ENCODE results near the gene ITIH1. TPM values are rescaled to one million over a fixed set of nuclear protein-coding genes. Genes with fewer than 3 reads are reported as not detected.
A peak's percentile ranks its signal among the peaks of the same experiment; 100 is the strongest.

ITIH1 gene
- total and polyA plus RNA-seq, 5 donors, result 0.18 TPM; not detected in 4

GRCh38 chr3:52754373-52754772 is 23.0 kb upstream of the ITIH1 start:
- 95% methylated on average over 4 of the region's 4 CpGs for WGBS
- no peak overlapping the region for H3K4me3 ChIP-seq (ENCODE audit: low read length)
- no peaks in the 10 kb centered on the region for H3K4me1 ChIP-seq (ENCODE audit: control insufficient read depth, insufficient read depth, low read length)
- H3K27me3 ChIP-seq (ENCODE audit: control insufficient read depth, insufficient read depth), result no peaks in the 10 kb centered on the region
- ATAC-seq, result no peak
- no peak overlapping the region for H3K27ac ChIP-seq (ENCODE audit: low read length)
- intact Hi-C loops (cut with DNase I), result no loop called here
- DNase-seq, result no peak
- H3K9me3 ChIP-seq (ENCODE audit: control insufficient read depth, low read length), result no peaks in the 10 kb centered on the region

DNA sequence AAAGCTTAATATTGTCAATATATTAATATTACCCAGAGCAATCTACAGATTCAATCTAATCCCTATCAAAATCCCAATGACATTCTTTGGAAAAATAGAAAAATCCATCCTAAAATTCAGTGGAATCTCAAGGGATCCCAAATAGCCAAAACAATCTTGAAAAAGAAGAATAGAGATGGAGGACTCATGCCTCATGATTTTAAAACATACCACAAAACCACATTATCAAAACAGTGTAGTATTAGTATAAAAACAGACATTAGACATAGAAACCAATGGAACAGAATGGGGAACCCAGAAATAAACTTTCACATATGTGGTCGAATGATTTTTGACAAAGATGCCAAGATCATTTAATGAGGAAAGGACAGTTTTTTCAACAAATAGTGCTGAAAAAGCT is 21.3 kb upstream of the ITIH1 start:
- H3K9me3 ChIP-seq (ENCODE audit: control insufficient read depth, low read length), result no peaks in the 10 kb centered on the region
- DNase-seq (no peak), ATAC-seq (no peak)
- H3K4me3 ChIP-seq (ENCODE audit: low read length), result no peak overlapping the region
- intact Hi-C loops (cut with DNase I), result no loop called here
- no peaks in the 10 kb centered on the region for H3K4me1 ChIP-seq (ENCODE audit: control insufficient read depth, insufficient read depth, low read length)
- H3K27me3 ChIP-seq (ENCODE audit: control insufficient read depth, insufficient read depth), result no peaks in the 10 kb centered on the region
- H3K27ac ChIP-seq (ENCODE audit: low read length), result no peak overlapping the region
- 93% methylated on average over 1 of the region's 1 CpG for WGBS

- H3K27ac ChIP-seq (ENCODE audit: low read length), result no peak overlapping the region
- no peaks in the 10 kb centered on the region for H3K9me3 ChIP-seq (ENCODE audit: control insufficient read depth, low read length)
- H3K27me3 ChIP-seq (ENCODE audit: control insufficient read depth, insufficient read depth), result no peaks in the 10 kb centered on the region
- 73% methylated on average over 2 of the region's 2 CpGs for WGBS
- intact Hi-C loops (cut with DNase I), result no loop called here
- ATAC-seq, result peak; percentile 41 to 57
- no peak for DNase-seq
- H3K4me3 ChIP-seq (ENCODE audit: low read length), result no peak overlapping the region
- peaks cover 1% of the 10 kb centered on the region for H3K4me1 ChIP-seq (ENCODE audit: control insufficient read depth, insufficient read depth, low read length)
These were observed 13.9 kb upstream of the ITIH1 start for GRCh38 chr3:52763466-52763865.

GRCh38 chr3:52769786-52770455 is 7.5 kb upstream of the ITIH1 start:
- intact Hi-C loops (cut with DNase I), result no loop called here
- 16% methylated on average over 13 of the region's 13 CpGs for WGBS
- DNase-seq (no peak), ATAC-seq (no peak)
- Histone ChIP-seq H3K9me3 (ENCODE audit: control insufficient read depth, low read length) (no peaks in the 10 kb centered on the region), H3K27me3 (ENCODE audit: control insufficient read depth, insufficient read depth) (no peaks in the 10 kb centered on the region), H3K27ac (ENCODE audit: low read length) (no peak overlapping the region), H3K4me3 (ENCODE audit: low read length) (peak overlapping the region; percentile 98), H3K4me1 (ENCODE audit: control insufficient read depth, insufficient read depth, low read length) (no peaks in the 10 kb centered on the region)

- WGBS, result under 1% methylated on average over 67 of the region's 67 CpGs
- ATAC-seq, result peak; percentile 99
- peak; percentile 96 to 98 (median 98) for DNase-seq
- Histone ChIP-seq H3K27me3 (ENCODE audit: control insufficient read depth, insufficient read depth) (no peaks in the 10 kb centered on the region), H3K27ac (ENCODE audit: low read length) (peak within 1 kb of the TSS; percentile 94), H3K9me3 (ENCODE audit: control insufficient read depth, low read length) (no peaks in the 10 kb centered on the region), H3K4me3 (ENCODE audit: low read length) (peak within 1 kb of the TSS; percentile 98), H3K4me1 (ENCODE audit: control insufficient read depth, insufficient read depth, low read length) (no peaks in the 10 kb centered on the region)
- intact Hi-C loops (cut with DNase I), result no loop called here
These were observed 6.7 kb upstream of the ITIH1 start, which contains the start of gene NEK4 for GRCh38 chr3:52770496-52771333. Gene NEK4 (minus strand): TSS chr3:52770940. CDS start chr3:52770746, 194 bp downstream.

DNA sequence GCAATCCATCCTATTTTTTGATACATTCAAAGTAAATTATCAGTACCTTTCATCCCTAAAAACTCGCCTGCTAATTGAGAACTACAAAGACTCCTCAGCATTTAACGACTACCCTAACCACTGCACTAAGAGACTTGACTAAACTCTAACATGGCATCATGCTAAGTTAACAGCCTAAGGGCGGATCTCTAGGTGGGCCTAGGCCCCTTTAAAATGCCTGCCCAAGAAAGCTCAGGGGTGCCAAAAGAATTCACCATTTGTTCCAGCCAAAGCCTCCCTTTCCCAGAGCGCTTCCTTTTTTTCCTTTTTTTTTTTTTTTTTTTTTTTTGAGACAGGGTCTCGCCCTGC is 6.1 kb upstream of the ITIH1 start:
- 62% methylated on average over 5 of the region's 5 CpGs for WGBS
- ATAC-seq, result peak; percentile 6 to 15

GRCh38 chr3:52771702-52772101 is 5.7 kb upstream of the ITIH1 start:
- 91% methylated on average over 10 of the region's 10 CpGs for WGBS
- Histone ChIP-seq H3K9me3 (ENCODE audit: control insufficient read depth, low read length) (no peaks in the 10 kb centered on the region), H3K27ac (ENCODE audit: low read length) (no peak overlapping the region), H3K27me3 (ENCODE audit: control insufficient read depth, insufficient read depth) (no peaks in the 10 kb centered on the region), H3K4me3 (ENCODE audit: low read length) (peak overlapping the region; percentile 98), H3K4me1 (ENCODE audit: control insufficient read depth, insufficient read depth, low read length) (no peaks in the 10 kb centered on the region)
- DNase-seq (no peak), ATAC-seq (no peak)
- intact Hi-C loops (cut with DNase I), result no loop called here

More for the DNA sequence above, 6.1 kb upstream of the ITIH1 start:
- H3K27ac ChIP-seq (ENCODE audit: low read length), result peak overlapping the region; percentile 94
- no peak for DNase-seq
- no peaks in the 10 kb centered on the region for H3K9me3 ChIP-seq (ENCODE audit: control insufficient read depth, low read length)
- intact Hi-C loops (cut with DNase I), result no loop called here
- no peaks in the 10 kb centered on the region for H3K27me3 ChIP-seq (ENCODE audit: control insufficient read depth, insufficient read depth)
- H3K4me1 ChIP-seq (ENCODE audit: control insufficient read depth, insufficient read depth, low read length), result no peaks in the 10 kb centered on the region
- peak overlapping the region; percentile 98 for H3K4me3 ChIP-seq (ENCODE audit: low read length)

- no peaks in the 10 kb centered on the region for H3K9me3 ChIP-seq (ENCODE audit: control insufficient read depth, low read length)
- H3K4me1 ChIP-seq (ENCODE audit: control insufficient read depth, insufficient read depth, low read length), result no peaks in the 10 kb centered on the region
- intact Hi-C loops (cut with DNase I), result no loop called here
- ATAC-seq, result no peak
- no peak overlapping the region for H3K4me3 ChIP-seq (ENCODE audit: low read length)
- no peak for DNase-seq
- 94% methylated on average over 13 of the region's 13 CpGs for WGBS
- H3K27ac ChIP-seq (ENCODE audit: low read length), result no peak overlapping the region
- H3K27me3 ChIP-seq (ENCODE audit: control insufficient read depth, insufficient read depth), result no peaks in the 10 kb centered on the region
These were observed 3.9 kb upstream of the ITIH1 start for GRCh38 chr3:52773361-52774065.

- Histone ChIP-seq H3K27me3 (ENCODE audit: control insufficient read depth, insufficient read depth) (no peaks in the 10 kb centered on the region), H3K9me3 (ENCODE audit: control insufficient read depth, low read length) (no peaks in the 10 kb centered on the region), H3K27ac (ENCODE audit: low read length) (no peak overlapping the region), H3K4me3 (ENCODE audit: low read length) (no peak overlapping the region), H3K4me1 (ENCODE audit: control insufficient read depth, insufficient read depth, low read length) (no peaks in the 10 kb centered on the region)
- DNase-seq, result no peak
- no peak for ATAC-seq
- 73% methylated on average over 8 of the region's 8 CpGs for WGBS
- intact Hi-C loops (cut with DNase I), result no loop called here
These were observed 3.2 kb upstream of the ITIH1 start for GRCh38 chr3:52774066-52774713.

- intact Hi-C loops (cut with DNase I), result no loop called here
- 40% methylated on average over 6 of the region's 6 CpGs for WGBS
- DNase-seq, result no peak
These were observed 2.2 kb upstream of the ITIH1 start for GRCh38 chr3:52774901-52775864.

More at GRCh38 chr3:52774901-52775864, 2.2 kb upstream of the ITIH1 start:
- ATAC-seq, result no peak
- no peak overlapping the region for H3K27ac ChIP-seq (ENCODE audit: low read length)
- no peaks in the 10 kb centered on the region for H3K9me3 ChIP-seq (ENCODE audit: control insufficient read depth, low read length)
- H3K4me1 ChIP-seq (ENCODE audit: control insufficient read depth, insufficient read depth, low read length), result no peaks in the 10 kb centered on the region
- H3K27me3 ChIP-seq (ENCODE audit: control insufficient read depth, insufficient read depth), result no peaks in the 10 kb centered on the region
- no peak overlapping the region for H3K4me3 ChIP-seq (ENCODE audit: low read length)

Data from right cardiac atrium (tissue), 5 donors.